GM18858 (cell line): ENCODE results near the gene CHAT.

Experiments used
- ATAC-seq: cut with Tn5 transposase; IDR thresholded peaks from one replicate; pipeline ENCODE4 v1.9.1; 2021; ENCODE audit not compliant: unreplicated experiment

The CHAT gene

GRCh38 chr10:49613882-49614241 is at the start of gene CHAT:
Gene CHAT (plus strand): TSS chr10:49614037. CDS start chr10:49614190, 153 bp downstream.
- no peak for ATAC-seq

- ATAC-seq = no peak
Observed at GRCh38 chr10:49564461-49565009, 49.3 kb upstream of the CHAT start.

- no peak for ATAC-seq
Observed at GRCh38 chr10:49567810-49568209, 46.0 kb upstream of the CHAT start.

- peak; percentile 63 for ATAC-seq
Observed at GRCh38 chr10:49568235-49568634, 45.6 kb upstream of the CHAT start.

DNA sequence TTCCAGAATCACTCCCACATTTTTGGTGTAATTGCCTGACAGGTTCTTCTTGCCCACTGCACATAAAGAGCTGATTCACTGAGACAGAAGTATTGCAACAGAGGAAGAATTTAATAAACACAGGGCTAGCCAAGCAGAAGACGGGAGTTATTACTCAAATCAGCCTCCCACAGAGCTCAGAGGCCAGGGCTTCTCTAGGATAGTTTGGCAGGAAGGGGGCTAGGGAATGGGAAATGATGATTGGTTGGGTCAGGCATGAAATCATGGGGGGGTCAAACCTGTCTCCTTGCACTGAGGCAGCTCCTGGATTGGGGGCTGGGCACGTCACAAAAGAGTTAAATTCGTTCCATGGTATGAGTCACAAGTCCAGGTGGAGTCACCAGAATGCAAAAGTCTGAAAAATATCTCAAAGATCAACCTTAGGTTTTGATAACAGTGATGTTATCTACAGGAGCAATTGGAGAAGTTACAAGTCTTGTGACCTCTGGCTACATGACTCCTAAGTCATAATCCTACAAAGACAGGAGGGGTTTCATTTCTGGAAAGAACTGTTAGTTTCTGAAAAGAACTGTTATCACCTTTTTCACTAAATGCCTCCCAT is 44.7 kb upstream of the CHAT start:
- ATAC-seq = no peak

DNA sequence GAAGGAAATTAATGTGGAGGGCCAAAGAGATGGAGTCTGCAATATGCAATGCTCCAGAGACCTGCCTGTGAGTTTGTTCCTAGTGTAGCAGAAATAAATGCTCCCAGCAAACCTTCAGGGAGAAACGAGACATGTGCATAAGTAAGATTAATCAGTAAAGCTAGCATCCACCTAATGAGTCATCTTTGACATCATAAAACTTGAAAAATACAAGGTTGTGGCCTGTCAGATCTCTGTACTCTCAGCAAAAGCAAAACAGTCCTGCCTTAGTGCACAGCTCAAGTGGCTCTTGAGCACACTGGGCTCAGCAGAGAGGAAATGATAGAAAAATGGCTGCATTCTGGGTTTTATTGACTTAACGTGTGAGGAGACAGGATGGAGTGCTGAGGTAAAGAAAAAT is 42.4 kb upstream of the CHAT start:
- ATAC-seq = no peak

GRCh38 chr10:49572594-49573114 is 41.2 kb upstream of the CHAT start:
- no peak for ATAC-seq

DNA sequence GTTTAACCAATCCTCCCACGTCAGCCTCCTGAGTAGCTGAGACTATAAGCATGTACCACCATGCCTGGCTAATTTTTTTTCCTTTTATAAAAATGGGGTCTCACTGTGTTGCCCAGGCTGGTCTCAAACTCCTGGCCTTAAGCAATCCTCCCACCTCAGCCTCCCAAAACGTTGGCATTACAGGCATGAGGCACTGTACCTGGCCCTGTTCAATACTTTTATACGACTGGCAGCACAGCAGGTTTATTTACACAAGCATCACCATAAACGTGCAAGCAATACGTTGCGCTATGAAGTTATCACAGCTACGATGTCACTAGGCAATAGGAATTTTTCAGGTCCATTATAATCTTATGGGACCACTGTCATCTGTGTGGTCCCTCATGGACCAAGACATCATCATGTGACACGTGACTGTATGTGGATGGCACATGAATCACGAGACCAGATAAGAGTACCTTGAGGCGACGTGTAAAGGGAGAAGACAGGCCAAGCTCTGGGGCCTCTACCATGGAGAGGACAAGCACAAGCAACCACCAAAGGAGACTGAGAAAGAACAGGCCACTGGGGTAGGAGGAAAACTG is 38.3 kb upstream of the CHAT start:
- ATAC-seq = no peak

GRCh38 chr10:49577182-49577925 is 36.5 kb upstream of the CHAT start:
- ATAC-seq = no peak

DNA sequence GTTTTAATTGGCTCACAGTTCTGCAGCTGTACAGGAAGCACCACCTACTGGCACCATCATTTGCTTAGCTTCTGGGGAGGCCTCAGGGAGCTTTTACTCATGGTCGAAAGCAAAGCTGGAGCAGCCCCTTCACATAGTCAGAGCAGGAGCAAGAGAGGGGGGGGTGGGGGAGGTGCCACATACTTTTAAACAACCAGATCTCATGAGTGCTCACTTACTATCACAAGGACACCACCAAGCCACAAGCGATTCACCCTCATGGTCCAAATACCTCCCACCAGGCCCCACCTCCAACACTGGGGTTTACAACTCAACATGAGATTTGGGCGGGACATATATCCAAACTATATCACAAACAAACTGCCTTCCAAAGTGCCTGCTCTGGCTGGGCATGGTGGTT is 35.4 kb upstream of the CHAT start:
- ATAC-seq = no peak

DNA sequence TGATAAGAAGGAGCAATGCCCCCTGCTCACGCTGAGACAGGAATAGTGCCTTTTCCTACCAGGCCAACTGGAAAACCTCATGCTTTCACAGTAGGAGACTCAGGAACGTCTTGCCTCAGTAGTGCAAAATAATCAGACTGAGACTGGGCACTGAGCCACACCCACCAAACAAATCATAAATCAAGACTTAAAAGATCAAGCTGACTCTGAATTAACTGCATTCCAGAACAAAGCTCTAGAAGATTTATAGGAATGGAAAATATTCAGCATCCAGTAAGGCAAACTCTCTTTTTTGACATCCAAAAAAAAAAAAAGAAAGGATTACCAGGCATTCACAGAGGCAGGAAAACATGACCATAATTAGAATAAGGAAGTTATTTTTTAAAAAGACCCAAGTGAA is 34.2 kb upstream of the CHAT start:
- no peak for ATAC-seq

GRCh38 chr10:49585387-49585786 is 28.4 kb upstream of the CHAT start:
- no peak for ATAC-seq

DNA sequence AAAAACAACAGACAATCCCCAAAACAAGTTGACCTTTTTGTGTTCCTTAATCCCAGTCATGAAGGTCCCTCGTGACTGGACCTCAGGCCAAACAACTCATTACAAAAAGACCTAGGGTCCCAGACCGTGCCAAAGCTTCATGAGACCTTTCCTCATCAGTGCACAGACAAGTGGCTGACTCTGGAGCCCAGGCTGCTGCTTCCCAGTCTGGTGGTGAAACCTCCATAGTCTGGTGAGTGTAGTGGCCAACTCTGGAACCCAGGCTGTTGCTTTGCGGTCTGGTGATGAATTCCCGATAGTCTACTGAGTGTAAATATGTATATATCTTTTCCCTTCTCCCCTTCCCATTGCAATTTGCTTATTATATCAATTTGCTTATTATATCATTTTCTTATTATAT is 25.9 kb upstream of the CHAT start:
- ATAC-seq = no peak

- peak; percentile 80 for ATAC-seq
Observed at GRCh38 chr10:49592726-49593563, 20.9 kb upstream of the CHAT start.

- no peak for ATAC-seq
Observed at GRCh38 chr10:49593564-49593875, 20.3 kb upstream of the CHAT start.

- ATAC-seq = no peak
Observed at GRCh38 chr10:49593998-49594397, 19.8 kb upstream of the CHAT start.

DNA sequence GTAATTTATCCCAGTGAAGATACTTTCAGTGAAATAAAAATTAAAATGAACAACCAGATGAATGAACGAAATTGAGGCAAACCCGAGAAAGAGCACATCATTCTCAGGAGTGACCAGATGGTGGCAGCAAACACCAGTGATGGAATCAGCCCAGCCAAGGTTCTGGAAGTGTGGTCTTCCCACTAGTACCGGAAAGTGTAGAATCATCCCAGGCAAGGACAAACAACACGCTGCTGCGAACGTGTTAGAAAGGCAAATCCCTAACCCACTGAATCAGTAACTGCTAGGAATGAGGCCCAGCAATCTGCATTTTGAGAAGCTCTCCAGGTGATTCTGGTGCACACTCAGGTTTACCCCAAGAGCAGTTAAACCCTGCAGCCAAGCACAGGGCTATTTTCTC is 19.2 kb upstream of the CHAT start:
- no peak for ATAC-seq

- no peak for ATAC-seq
Observed at GRCh38 chr10:49595003-49595712, 18.7 kb upstream of the CHAT start.

DNA sequence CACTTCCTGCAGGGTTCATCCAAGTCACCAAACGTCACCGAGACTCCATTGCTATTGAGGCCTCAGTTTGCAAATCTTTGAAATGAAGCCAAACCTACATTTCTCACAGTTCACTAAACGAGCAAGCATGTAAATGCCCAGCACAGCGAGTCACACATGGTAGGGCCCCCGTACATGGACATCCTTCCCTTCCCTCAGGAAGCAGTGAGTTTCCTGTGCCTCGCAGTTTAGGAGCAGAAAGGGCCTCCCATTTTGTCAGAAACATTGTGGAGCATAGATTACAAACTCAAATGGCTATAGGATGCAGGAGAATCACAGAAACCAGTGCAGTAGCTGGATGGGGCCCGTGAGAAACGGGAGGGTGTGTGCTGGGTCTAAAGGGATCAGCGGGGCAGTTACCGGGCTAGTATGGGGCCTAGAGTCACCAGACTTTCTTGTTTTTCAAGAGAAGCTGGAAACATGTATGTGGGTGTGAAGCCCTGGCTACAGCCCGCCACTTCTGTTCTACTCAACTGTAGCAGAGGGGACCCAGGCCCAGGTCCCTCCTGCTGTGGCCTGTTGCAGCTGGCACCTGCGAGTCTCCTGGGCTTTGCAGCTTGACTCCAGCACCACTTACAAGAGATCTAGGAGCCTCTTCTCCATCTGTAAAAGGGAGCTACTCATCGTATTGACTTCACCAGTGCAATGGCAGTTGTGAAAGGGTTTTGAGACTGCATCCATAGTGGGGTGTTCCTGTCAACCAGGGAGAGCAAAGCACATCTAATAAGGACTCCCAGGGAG is 17.9 kb upstream of the CHAT start:
- ATAC-seq = no peak

DNA sequence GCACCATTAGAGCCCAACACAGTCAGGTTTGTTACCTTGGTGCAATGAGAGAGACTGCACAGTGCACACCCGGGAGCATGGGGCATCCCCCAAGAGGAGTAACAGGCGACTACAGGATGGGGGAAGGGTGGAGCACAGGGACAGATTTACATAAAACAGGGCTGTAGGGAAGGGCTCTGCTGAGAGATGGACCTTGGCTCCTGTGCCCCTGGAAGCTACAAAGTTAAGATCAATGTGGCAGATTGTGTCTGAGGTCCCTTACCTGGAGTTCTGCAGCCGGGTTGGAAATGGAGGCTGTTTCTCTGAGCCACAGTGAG is 17.4 kb upstream of the CHAT start:
- ATAC-seq = no peak
